ENCODE results near the gene ZC3H15. TPM values are rescaled to one million over a fixed set of nuclear protein-coding genes. Genes with fewer than 3 reads are reported as not detected.
"Not testable (repeated sequence)": the region's sequence is repeated elsewhere in the genome, so short reads cannot be mapped to it uniquely, and the experiment has no call there.

ZC3H15 gene
- 42.9 TPM for total RNA-seq
- long read RNA-seq, transcript ZC3H15-201 (10 exons, 2,138 nt), result major isoform, 48 of 64 reads
- long read RNA-seq, partial matches to known transcripts, result 10 of 64 reads
- long read RNA-seq, other reads (novel, unspliced or antisense), result 6 of 64 reads

DNA sequence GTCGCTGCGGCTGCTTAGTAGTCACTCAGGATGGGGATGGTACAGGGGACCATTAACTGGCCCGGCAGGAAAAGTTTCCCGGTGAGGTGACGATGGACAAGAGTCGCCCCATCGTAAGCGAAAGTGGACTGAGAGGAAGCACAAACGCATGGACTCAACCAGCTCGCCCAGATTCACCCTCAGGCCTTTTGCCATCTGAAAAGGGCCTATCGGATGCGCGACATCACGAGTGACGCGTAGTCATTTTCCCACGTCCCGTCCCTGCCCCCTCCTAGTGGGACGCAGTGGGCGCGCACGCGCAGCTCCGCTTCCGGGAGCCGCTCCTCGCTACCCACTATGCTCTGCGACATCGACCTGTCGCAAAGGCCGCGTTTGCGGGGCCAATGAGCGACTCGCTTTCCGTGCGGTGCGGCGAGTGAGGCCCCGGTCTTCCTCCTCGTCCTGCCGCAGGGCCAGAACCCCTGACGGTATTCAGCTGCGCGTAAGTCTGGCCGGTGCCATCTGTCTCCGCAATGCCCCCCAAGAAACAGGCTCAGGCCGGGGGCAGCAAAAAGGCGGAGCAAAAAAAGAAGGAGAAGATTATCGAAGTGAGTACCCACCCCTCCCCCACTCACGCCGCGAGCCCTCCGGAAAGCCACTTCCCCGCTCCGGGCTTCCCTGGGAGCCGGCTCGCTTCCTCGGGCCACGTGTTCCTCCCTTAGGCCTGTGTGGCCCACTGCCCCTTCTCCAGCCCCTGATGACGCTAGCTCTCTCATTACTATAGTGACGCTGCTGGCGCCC, at the start of gene ZC3H15:
Gene ZC3H15, plus strand, starts transcription at position 390 of the 780 bp plus-strand sequence. Its CDS starts 123 bp downstream, at position 513.
- peak within 1 kb of the TSS; percentile 92 for H3K4me3 ChIP-seq
- peak within 1 kb of the TSS; percentile 89 for H3K27ac ChIP-seq
- peaks cover 34% of the 10 kb centered on the region for H3K4me1 ChIP-seq
- intact Hi-C loops (cut with DNase I), result no loop called here
- DNase-seq, result peak; percentile 99
- TF ChIP-seq, protein P1, sequence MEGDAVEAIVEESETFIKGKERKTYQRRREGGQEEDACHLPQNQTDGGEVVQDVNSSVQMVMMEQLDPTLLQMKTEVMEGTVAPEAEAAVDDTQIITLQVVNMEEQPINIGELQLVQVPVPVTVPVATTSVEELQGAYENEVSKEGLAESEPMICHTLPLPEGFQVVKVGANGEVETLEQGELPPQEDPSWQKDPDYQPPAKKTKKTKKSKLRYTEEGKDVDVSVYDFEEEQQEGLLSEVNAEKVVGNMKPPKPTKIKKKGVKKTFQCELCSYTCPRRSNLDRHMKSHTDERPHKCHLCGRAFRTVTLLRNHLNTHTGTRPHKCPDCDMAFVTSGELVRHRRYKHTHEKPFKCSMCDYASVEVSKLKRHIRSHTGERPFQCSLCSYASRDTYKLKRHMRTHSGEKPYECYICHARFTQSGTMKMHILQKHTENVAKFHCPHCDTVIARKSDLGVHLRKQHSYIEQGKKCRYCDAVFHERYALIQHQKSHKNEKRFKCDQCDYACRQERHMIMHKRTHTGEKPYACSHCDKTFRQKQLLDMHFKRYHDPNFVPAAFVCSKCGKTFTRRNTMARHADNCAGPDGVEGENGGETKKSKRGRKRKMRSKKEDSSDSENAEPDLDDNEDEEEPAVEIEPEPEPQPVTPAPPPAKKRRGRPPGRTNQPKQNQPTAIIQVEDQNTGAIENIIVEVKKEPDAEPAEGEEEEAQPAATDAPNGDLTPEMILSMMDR (IDR thresholded peaks at IDR 0.05), result no peak
- no peaks in the 10 kb centered on the region for H3K9me3 ChIP-seq
- ATAC-seq, result peak; percentile 99
- H3K27me3 ChIP-seq, result no peaks in the 10 kb centered on the region
- no peaks in the 10 kb centered on the region for H3K36me3 ChIP-seq

DNA sequence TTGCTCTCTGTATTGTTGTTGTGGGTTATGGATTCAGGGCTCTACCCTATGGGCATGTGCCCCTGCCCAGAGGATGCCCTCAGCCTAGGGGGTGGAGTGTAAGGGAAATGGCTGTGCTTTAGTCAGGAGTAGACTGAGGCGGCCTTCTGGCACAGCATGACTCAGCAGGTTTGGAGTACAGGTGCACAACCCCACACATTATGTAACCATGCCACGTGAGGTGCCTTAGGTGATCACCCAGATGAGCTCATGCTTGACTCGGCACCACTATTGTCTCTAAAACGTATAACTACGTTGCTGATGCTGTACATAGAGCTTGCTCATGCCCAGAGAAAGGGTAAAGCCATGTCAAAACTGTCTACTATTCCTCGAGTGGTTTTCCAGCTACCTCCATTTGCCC, 48.3 kb upstream of the ZC3H15 start:
- no peaks in the 10 kb centered on the region for H3K9me3 ChIP-seq
- H3K36me3 ChIP-seq, result no peaks in the 10 kb centered on the region
- no peaks in the 10 kb centered on the region for H3K4me1 ChIP-seq
- DNase-seq (no peak), ATAC-seq (no peak)
- no peaks in the 10 kb centered on the region for H3K27me3 ChIP-seq
- TF ChIP-seq, protein P1 (IDR thresholded peaks at IDR 0.05), result no peak
- no peak overlapping the region for H3K4me3 ChIP-seq
- no peak overlapping the region for H3K27ac ChIP-seq
- intact Hi-C loops (cut with DNase I), result no loop called here

DNA sequence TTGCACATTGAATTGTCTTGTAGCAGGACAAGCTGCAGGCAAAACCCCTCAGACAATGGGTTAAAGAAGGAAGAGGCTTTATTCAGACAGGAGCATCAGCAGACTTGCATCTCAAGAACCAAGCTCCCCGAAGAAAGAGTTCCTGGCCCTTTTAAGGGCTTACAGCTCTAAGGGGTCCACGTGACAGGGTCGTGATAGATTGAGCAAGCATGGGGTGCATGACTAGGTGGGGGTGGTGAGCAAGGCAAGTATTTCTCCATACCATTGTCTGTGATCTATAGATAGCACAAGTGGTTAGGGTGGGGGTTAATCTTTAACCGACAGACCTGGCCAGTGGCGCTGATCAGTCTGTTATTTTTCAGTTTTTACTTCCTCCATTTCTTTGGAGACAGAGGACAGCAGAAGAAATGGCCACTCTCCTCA, 46.4 kb upstream of the ZC3H15 start:
- H3K4me1 ChIP-seq; H3K9me3 ChIP-seq; H3K27ac ChIP-seq; intact Hi-C loops (cut with DNase I); H3K27me3 ChIP-seq; H3K36me3 ChIP-seq; ATAC-seq; DNase-seq; H3K4me3 ChIP-seq: not testable (repeated sequence)

DNA sequence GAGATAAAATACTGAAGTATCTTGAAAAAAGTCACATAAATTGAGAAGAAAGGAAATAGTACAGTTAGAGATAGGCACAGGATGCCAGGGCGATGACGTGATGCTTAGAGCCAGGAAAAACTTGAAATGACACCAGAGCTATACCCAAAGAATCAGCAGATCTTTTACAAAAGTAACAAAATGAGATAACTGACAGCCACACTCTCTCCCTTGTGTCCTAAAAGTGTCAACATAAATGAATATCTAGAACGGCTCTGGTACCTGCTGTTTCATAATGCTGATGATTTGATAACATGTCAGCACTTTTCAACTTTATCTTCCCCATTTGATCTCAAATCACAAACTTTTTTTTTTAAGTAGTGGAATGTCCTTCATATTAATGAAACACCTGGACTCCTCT, 45.6 kb upstream of the ZC3H15 start:
- Histone ChIP-seq H3K9me3 (no peaks in the 10 kb centered on the region), H3K4me3 (no peak overlapping the region), H3K27me3 (no peaks in the 10 kb centered on the region), H3K36me3 (no peaks in the 10 kb centered on the region), H3K27ac (no peak overlapping the region), H3K4me1 (no peaks in the 10 kb centered on the region)
- TF ChIP-seq, protein P1 (IDR thresholded peaks at IDR 0.05), result no peak
- intact Hi-C loops (cut with DNase I), result no loop called here
- ATAC-seq, result no peak
- no peak for DNase-seq

DNA sequence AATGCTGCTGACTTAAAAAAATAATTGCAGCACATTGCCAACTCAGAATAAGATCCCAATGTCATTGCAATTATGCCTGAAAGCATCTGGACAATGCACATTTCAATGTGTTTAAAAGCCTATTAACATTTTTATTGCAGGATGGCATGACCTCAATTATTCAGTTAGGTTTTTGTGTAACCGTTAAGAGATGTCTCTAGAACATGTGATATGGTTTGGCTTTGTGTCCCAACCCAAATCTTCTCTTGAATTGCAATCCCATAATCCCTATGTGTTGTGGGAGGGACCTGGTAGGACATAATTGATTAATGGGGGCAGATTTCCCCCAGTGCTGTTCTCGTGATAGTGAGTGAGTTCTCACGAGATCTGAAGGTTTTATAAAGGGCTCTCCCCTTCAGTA, 43.2 kb upstream of the ZC3H15 start:
- DNase-seq (no peak), ATAC-seq (no peak)
- intact Hi-C loops (cut with DNase I), result no loop called here
- H3K4me1 ChIP-seq, result no peaks in the 10 kb centered on the region
- no peak overlapping the region for H3K4me3 ChIP-seq
- no peaks in the 10 kb centered on the region for H3K9me3 ChIP-seq
- TF ChIP-seq, protein P1 (IDR thresholded peaks at IDR 0.05), result no peak
- no peak overlapping the region for H3K27ac ChIP-seq
- no peaks in the 10 kb centered on the region for H3K36me3 ChIP-seq
- H3K27me3 ChIP-seq, result no peaks in the 10 kb centered on the region

DNA sequence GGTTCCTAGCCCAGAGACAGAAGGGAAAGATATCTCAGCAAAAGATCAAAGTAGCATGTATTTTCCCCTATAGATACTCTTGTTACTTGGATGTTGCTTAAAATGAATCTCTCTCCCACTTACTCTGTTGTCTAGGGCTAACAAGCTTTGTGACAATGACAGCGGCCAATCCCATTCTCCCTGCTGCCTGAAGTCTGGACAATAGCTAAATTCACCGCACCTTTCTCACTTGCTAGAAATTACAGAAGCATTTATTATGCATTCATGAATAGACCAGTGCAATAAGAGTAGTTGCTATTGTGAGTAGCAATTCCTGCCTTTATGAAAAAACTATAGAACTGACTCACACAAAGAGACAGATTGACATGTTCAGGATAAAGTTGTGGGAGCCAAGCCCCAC, 42.2 kb upstream of the ZC3H15 start:
- intact Hi-C loops (cut with DNase I), result no loop called here
- Histone ChIP-seq H3K4me3 (no peak overlapping the region), H3K27me3 (no peaks in the 10 kb centered on the region), H3K36me3 (no peaks in the 10 kb centered on the region), H3K4me1 (no peaks in the 10 kb centered on the region), H3K27ac (no peak overlapping the region), H3K9me3 (no peaks in the 10 kb centered on the region)
- DNase-seq (no peak), ATAC-seq (no peak)
- TF ChIP-seq, protein P1 (IDR thresholded peaks at IDR 0.05), result no peak

Measured in upper lobe of right lung (tissue), 1 donor.